SK-N-MC (cell line): ENCODE data around the gene SDF4.

ENCODE experiments used
- DNase-seq: peaks from one replicate; pipeline ENCODE4 v3.0.0-alpha.2; 2011; ENCODE audit warnings: low read depth, low spot score
- H3K27ac ChIP-seq: fragments of 200-600 bp; sonication (generic); 2 replicates; pipeline ENCODE4 v1.5.1; 2016; ENCODE audit warnings: mixed run types
- H3K36me3 ChIP-seq: fragments of 200-600 bp; sonication (generic); 2 replicates; pipeline ENCODE4 v1.6.1; 2017; ENCODE audit warnings: antibody characterized with exemption, low read length, mixed read lengths; ENCODE audit not compliant: insufficient read depth
- H3K4me3 ChIP-seq: fragments of 200-600 bp; sonication (generic); 2 replicates; pipeline ENCODE4 v1.5.1; 2016
- H3K9ac ChIP-seq: fragments of 200-600 bp; sonication (generic); 2 replicates; pipeline ENCODE4 v1.8.0; 2017; ENCODE audit warnings: mixed run types, mixed read lengths; ENCODE audit not compliant: insufficient read length
- H3K9me3 ChIP-seq: fragments of 200-600 bp; sonication (generic); 2 replicates; pipeline ENCODE4 v1.6.1; 2017; ENCODE audit warnings: low read depth, mild to moderate bottlenecking, antibody characterized with exemption, low read length, moderate library complexity, mixed read lengths
- EZH2 ChIP-seq: fragments of 200-600 bp; sonication (generic); IDR thresholded peaks from one replicate; pipeline ENCODE4 v1.6.1; 2017; ENCODE audit warnings: antibody characterized with exemption
- FOXP2 ChIP-seq: optimal IDR thresholded peaks from 2 replicates; pipeline ENCODE3; 2011; ENCODE audit warnings: mild to moderate bottlenecking, moderate library complexity; ENCODE audit not compliant: insufficient read depth; ENCODE audit errors: extremely low read length, control extremely low read depth
- POLR2AphosphoS5 ChIP-seq: IDR thresholded peaks from 2 replicates; pipeline ENCODE4 v1.6.1; 2012; ENCODE audit warnings: mild to moderate bottlenecking, low read depth, low read length, borderline replicate concordance

The SDF4 gene

GRCh38 chr1:1245817-1246576 is 14.2 kb upstream of the SDF4 start:
- TF ChIP-seq EZH2 (no peak), FOXP2 (no peak), POLR2AphosphoS5 (no peak)
- no peak overlapping the region for H3K9ac ChIP-seq
- H3K27ac ChIP-seq: no peak overlapping the region
- DNase-seq: no peak
- H3K4me3 ChIP-seq: no peak overlapping the region
- H3K9me3 ChIP-seq: no peaks in the 10 kb centered on the region
- no peaks in the 10 kb centered on the region for H3K36me3 ChIP-seq

- Histone ChIP-seq H3K36me3 (no peaks in the 10 kb centered on the region), H3K27ac (no peak overlapping the region), H3K9me3 (no peaks in the 10 kb centered on the region), H3K9ac (no peak overlapping the region), H3K4me3 (no peak overlapping the region)
- no peak for DNase-seq
- TF ChIP-seq EZH2: no peak
- no peak for TF ChIP-seq POLR2AphosphoS5
- TF ChIP-seq FOXP2: no peak
Observed at GRCh38 chr1:1245178-1245816, 13.5 kb upstream of the SDF4 start.

- no peaks in the 10 kb centered on the region for H3K36me3 ChIP-seq
- no peak overlapping the region for H3K4me3 ChIP-seq
Observed at GRCh38 chr1:1244192-1244811, 12.5 kb upstream of the SDF4 start.

GRCh38 chr1:1243807-1244191 is 12.0 kb upstream of the SDF4 start:
- no peak for DNase-seq
- Histone ChIP-seq H3K4me3 (no peak overlapping the region), H3K9ac (no peak overlapping the region)

More at GRCh38 chr1:1244192-1244811, 12.5 kb upstream of the SDF4 start:
- Histone ChIP-seq H3K27ac (no peak overlapping the region), H3K9ac (no peak overlapping the region), H3K9me3 (no peaks in the 10 kb centered on the region)
- TF ChIP-seq POLR2AphosphoS5: no peak
- no peak for TF ChIP-seq FOXP2
- TF ChIP-seq EZH2: no peak
- DNase-seq: no peak

GRCh38 chr1:1243266-1243660 is 11.5 kb upstream of the SDF4 start:
- no peak overlapping the region for H3K9ac ChIP-seq
- no peaks in the 10 kb centered on the region for H3K36me3 ChIP-seq
- DNase-seq: no peak
- no peak overlapping the region for H3K4me3 ChIP-seq
- no peak for TF ChIP-seq EZH2
- TF ChIP-seq FOXP2: no peak
- no peak for TF ChIP-seq POLR2AphosphoS5
- H3K9me3 ChIP-seq: no peaks in the 10 kb centered on the region
- H3K27ac ChIP-seq: no peak overlapping the region

More at GRCh38 chr1:1243807-1244191, 12.0 kb upstream of the SDF4 start:
- TF ChIP-seq POLR2AphosphoS5 (no peak), EZH2 (no peak), FOXP2 (no peak)
- Histone ChIP-seq H3K36me3 (no peaks in the 10 kb centered on the region), H3K27ac (no peak overlapping the region), H3K9me3 (no peaks in the 10 kb centered on the region)

GRCh38 chr1:1242461-1243265 is 10.9 kb upstream of the SDF4 start:
- no peak overlapping the region for H3K4me3 ChIP-seq
- DNase-seq: no peak
- H3K9me3 ChIP-seq: no peaks in the 10 kb centered on the region
- H3K36me3 ChIP-seq: no peaks in the 10 kb centered on the region
- no peak overlapping the region for H3K9ac ChIP-seq
- TF ChIP-seq POLR2AphosphoS5: no peak
- no peak for TF ChIP-seq FOXP2
- no peak for TF ChIP-seq EZH2
- no peak overlapping the region for H3K27ac ChIP-seq

GRCh38 chr1:1241588-1242219 is 9.9 kb upstream of the SDF4 start:
- Histone ChIP-seq H3K9me3 (no peaks in the 10 kb centered on the region), H3K36me3 (no peaks in the 10 kb centered on the region), H3K4me3 (no peak overlapping the region), H3K9ac (no peak overlapping the region), H3K27ac (no peak overlapping the region)
- TF ChIP-seq POLR2AphosphoS5 (no peak), FOXP2 (no peak), EZH2 (no peak)
- no peak for DNase-seq
